Limb (tissue), 2 donors: ENCODE measurements around the gene IL11RA.

Source experiments
- DNase-seq, 2 donors: peaks; one replicate each; pipeline ENCODE4 v3.0.0-alpha.2; 2016; ENCODE audit errors: extremely low spot score in 2 of 2

IL11RA gene

GRCh38 chr9:34651876-34652601 lies at the start of gene IL11RA:
TSS of gene IL11RA (plus strand) at chr9:34652185. CDS start at chr9:34655218, 3,033 bp downstream.
- DNase-seq = peak; percentile 82

- DNase-seq = peak; percentile 65 to 89
Measured at GRCh38 chr9:34603610-34604231, 48.3 kb upstream of the IL11RA start.

- no peak for DNase-seq
Measured at GRCh38 chr9:34606190-34606589, 45.8 kb upstream of the IL11RA start.

GRCh38 chr9:34606905-34607304 lies 45.1 kb upstream of the IL11RA start:
- no peak for DNase-seq

GRCh38 chr9:34607331-34607730 lies 44.7 kb upstream of the IL11RA start:
- no peak for DNase-seq

- no peak for DNase-seq
Measured at GRCh38 chr9:34610434-34611206, 41.4 kb upstream of the IL11RA start.

GRCh38 chr9:34611251-34611810 lies 40.7 kb upstream of the IL11RA start:
- DNase-seq = no peak

- peak; percentile 83 to 93 for DNase-seq
Measured at GRCh38 chr9:34611811-34612787, 39.9 kb upstream of the IL11RA start, which contains the start of gene RPP25L. TSS of gene RPP25L (minus strand) at chr9:34612097. CDS start at chr9:34611296, 801 bp downstream.

- peak; percentile 84 to 85 for DNase-seq
Measured at GRCh38 chr9:34612788-34613390, 39.1 kb upstream of the IL11RA start.

- no peak for DNase-seq
Measured at GRCh38 chr9:34615132-34615531, 36.9 kb upstream of the IL11RA start.

- peak; percentile 89 to 97 for DNase-seq
Measured at GRCh38 chr9:34620061-34620994, 31.7 kb upstream of the IL11RA start, which contains the start of gene DCTN3. TSS of gene DCTN3 (minus strand) at chr9:34620495. CDS start at chr9:34620464, 31 bp downstream.

GRCh38 chr9:34623374-34624235 lies 28.4 kb upstream of the IL11RA start:
- no peak for DNase-seq

- peak in 1 of 2 donors; percentile 58 for DNase-seq
Measured at GRCh38 chr9:34624475-34625185, 27.4 kb upstream of the IL11RA start.

GRCh38 chr9:34625186-34625486 lies 26.8 kb upstream of the IL11RA start:
- no peak for DNase-seq

- no peak for DNase-seq
Measured at GRCh38 chr9:34627716-34628655, 24.0 kb upstream of the IL11RA start.
